Immature natural killer cell (primary cell): ENCODE results near the gene CARTPT. TPM values are rescaled to one million over a fixed set of nuclear protein-coding genes. Genes with fewer than 3 reads are reported as not detected.

ENCODE experiments used
- DNase-seq, 3 donors: peaks; one replicate each; pipeline ENCODE4 v3.0.0; 2022; ENCODE audit warnings: mixed read lengths in 1 of 3
- H3K27ac Mint-ChIP-seq, 6 donors: one replicate each; pipeline ENCODE4 v1.8.0; 2020; ENCODE audit warnings: mixed read lengths in 6 of 6, mild to moderate bottlenecking in 5 of 6, inconsistent platforms in 4 of 6, moderate library complexity in 3 of 6
- H3K27me3 Mint-ChIP-seq, 3 donors: one replicate each; pipeline ENCODE4 v1.8.0; 2020 to 2021; ENCODE audit warnings: low read depth in 3 of 3, mild to moderate bottlenecking in 3 of 3, mixed read lengths in 3 of 3, moderate library complexity in 3 of 3, inconsistent platforms in 1 of 3
- H3K36me3 Mint-ChIP-seq, 3 donors: one replicate each; pipeline ENCODE4 v1.8.0; 2020; ENCODE audit warnings: mixed read lengths in 3 of 3, inconsistent platforms in 2 of 3, mild to moderate bottlenecking in 2 of 3
- H3K4me1 Mint-ChIP-seq, 2 donors: one replicate each; pipeline ENCODE4 v1.8.0; 2020; ENCODE audit warnings: inconsistent platforms in 2 of 2, mild to moderate bottlenecking in 2 of 2, mixed read lengths in 2 of 2, moderate library complexity in 1 of 2
- H3K4me3 Mint-ChIP-seq, 5 donors: one replicate each; pipeline ENCODE4 v1.8.0; 2020; ENCODE audit warnings: mild to moderate bottlenecking in 5 of 5, mixed read lengths in 5 of 5, inconsistent platforms in 3 of 5, moderate library complexity in 3 of 5
- H3K9me3 Mint-ChIP-seq, 6 donors: one replicate each; pipeline ENCODE4 v1.8.0; 2020; ENCODE audit warnings: mild to moderate bottlenecking in 6 of 6, mixed read lengths in 6 of 6, inconsistent platforms in 4 of 6, moderate library complexity in 3 of 6
- polyA plus RNA-seq, 3 donors: library from polyadenylated mRNA; unstranded; fragments of 300-500 nt; fragmentation: Illumina TruSeq; gene quantifications; one replicate each; pipeline ENCODE4 v1.2.3, GENCODE V29; 2021

Gene CARTPT
- polyA plus RNA-seq, 3 donors from 2014 or later = not detected

DNA sequence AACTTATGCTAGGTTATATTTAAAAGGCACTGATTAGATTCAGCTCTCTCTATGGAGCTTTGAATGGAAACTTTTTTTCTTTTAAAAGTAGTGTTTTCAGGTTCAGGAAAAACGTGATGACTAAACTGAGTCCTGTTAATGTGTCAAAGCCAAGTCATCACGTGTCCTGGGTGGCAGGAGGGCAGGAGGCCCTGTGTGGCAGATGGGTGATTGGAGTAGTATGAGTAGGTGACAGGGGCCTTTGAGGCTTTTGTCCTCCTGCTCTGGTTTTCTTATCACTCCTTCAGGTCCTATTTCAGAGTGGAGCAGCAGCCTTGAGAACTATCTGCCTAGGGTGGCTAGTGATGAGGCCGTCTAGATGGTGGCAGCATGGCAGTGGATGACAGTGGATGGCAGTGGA is 17.7 kb upstream of the CARTPT start:
- Mint-ChIP-seq H3K4me1 (peaks cover 8% of the 10 kb centered on the region in 2 donors), H3K27me3 (peaks cover 5 to 8% (median 5%) of the 10 kb centered on the region in 3 donors)

DNA sequence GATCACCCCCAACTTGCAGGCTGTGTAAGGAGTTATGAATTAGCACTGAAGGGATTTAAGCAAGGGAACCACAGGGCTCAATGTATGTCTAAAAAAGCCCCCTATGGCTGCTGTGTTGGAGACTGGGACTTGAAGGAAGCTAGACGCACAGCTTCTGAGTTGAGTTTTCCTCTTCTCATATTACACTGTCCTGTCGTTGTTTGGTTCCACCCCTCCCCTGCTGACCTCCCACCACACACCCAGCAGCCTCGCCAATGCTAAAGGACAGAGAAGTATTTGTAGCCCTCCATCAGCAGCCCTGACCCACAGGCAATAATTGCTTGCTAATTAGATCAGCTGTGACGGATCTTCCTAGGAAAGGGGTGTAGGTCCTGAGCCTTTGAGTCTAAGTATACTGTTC is 15.1 kb upstream of the CARTPT start:
- Mint-ChIP-seq H3K4me1 (no peaks in the 10 kb centered on the region), H3K9me3 (no peaks in the 10 kb centered on the region), H3K36me3 (no peaks in the 10 kb centered on the region), H3K27me3 (peaks cover 0 to 3% (median 2%) of the 10 kb centered on the region in 3 donors), H3K4me3 (no peak overlapping the region), H3K27ac (no peak overlapping the region)
- DNase-seq = no peak

More for the DNA sequence above, 17.7 kb upstream of the CARTPT start:
- Mint-ChIP-seq H3K27ac (no peak overlapping the region), H3K9me3 (peaks cover 0 to 9% (median 1%) of the 10 kb centered on the region in 6 donors), H3K36me3 (peaks cover 0 to 4% (median 3%) of the 10 kb centered on the region in 3 donors), H3K4me3 (no peak overlapping the region)
- no peak for DNase-seq

DNA sequence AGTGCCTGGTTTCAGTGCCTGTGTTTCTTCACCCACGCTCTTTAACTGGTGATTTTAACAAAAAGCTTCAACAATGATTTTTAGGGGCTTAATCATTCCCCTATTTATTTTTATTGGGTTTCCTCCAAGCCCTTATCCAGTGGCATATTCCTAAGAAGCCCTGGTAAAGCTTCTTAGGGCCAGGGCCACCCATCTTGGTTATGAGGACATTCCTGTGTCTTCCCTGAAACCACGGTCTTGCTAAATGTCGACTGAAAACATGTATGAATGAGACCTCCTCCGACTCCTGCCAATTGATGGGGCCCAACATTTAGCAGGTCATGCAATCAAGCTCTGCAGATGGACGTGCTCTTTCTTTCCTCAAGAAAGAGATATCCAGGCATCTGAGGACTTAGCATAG is 13.7 kb upstream of the CARTPT start:
- peaks cover 0 to 3% (median 2%) of the 10 kb centered on the region in 3 donors for H3K27me3 Mint-ChIP-seq
- no peak overlapping the region for H3K4me3 Mint-ChIP-seq
- no peaks in the 10 kb centered on the region for H3K36me3 Mint-ChIP-seq
- H3K9me3 Mint-ChIP-seq = no peaks in the 10 kb centered on the region
- H3K4me1 Mint-ChIP-seq = no peaks in the 10 kb centered on the region
- H3K27ac Mint-ChIP-seq = no peak overlapping the region
- DNase-seq = no peak

DNA sequence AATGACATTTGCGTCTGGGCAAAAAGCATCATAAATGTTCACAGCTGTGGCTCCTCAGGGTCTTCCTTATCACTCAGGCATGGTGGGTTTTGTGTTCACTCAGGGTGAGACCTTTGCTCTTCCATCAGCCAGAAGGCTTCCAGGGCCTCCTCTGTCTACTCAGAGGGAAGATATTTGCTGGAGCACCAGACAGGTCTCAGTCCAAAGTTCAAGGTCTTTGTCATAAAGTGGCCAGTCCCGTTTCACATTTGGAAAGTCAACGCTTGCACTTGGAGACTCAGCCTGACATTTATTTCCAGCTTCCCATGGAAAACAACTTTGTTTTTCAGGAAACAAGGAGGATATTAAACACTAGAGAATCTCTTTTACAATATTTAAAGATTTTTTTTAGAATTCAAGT is 12.2 kb upstream of the CARTPT start:
- H3K4me1 Mint-ChIP-seq = no peaks in the 10 kb centered on the region
- H3K9me3 Mint-ChIP-seq = no peaks in the 10 kb centered on the region
- DNase-seq = no peak
- no peak overlapping the region for H3K27ac Mint-ChIP-seq
- no peak overlapping the region for H3K4me3 Mint-ChIP-seq
- no peaks in the 10 kb centered on the region for H3K36me3 Mint-ChIP-seq
- H3K27me3 Mint-ChIP-seq = peaks cover 2 to 4% (median 3%) of the 10 kb centered on the region in 3 donors

DNA sequence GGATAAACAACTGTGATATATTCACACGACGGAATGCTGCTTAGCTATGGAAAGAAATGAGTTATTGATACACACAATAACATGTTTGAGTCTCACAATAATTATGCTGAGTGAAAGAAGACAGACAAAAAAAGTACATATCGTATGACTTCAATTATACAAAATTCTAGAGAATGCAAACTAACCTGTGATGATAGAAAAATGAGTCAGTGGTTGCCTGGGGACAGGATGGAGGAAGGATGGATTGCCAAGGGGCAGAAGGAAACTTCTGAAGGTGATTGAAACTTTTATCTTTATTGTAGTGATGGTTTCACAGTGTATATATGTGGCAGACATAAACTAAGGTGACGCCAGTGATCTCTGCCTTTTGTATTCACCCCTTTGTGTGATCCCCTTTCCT is 7.5 kb upstream of the CARTPT start:
- Mint-ChIP-seq H3K27ac (no peak overlapping the region), H3K9me3 (peaks cover 0 to 16% (median 0%) of the 10 kb centered on the region in 6 donors), H3K27me3 (peaks cover 1 to 16% (median 7%) of the 10 kb centered on the region in 3 donors), H3K36me3 (no peaks in the 10 kb centered on the region), H3K4me1 (no peaks in the 10 kb centered on the region), H3K4me3 (no peak overlapping the region)
- DNase-seq = no peak

DNA sequence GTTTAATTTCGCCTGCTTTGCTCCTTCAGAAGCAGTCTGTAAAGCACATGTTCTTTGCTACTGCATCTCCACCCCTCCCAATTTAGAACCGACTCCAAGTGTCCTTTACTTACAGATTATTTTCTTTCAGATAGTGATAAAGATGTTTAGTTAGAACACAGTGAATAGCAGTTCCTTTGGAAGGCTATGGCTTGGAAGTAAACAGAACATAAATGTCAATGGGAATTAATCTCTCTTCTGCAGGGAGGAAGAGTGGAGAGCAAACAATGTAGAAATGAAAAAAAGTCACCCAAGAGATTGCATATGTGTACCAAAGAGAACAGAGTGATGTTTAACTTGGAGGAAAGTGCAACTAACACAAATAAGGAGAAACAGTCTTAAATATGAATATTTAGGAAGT is 4.2 kb upstream of the CARTPT start:
- H3K9me3 Mint-ChIP-seq = peaks cover 0 to 21% (median 2%) of the 10 kb centered on the region in 6 donors

DNA sequence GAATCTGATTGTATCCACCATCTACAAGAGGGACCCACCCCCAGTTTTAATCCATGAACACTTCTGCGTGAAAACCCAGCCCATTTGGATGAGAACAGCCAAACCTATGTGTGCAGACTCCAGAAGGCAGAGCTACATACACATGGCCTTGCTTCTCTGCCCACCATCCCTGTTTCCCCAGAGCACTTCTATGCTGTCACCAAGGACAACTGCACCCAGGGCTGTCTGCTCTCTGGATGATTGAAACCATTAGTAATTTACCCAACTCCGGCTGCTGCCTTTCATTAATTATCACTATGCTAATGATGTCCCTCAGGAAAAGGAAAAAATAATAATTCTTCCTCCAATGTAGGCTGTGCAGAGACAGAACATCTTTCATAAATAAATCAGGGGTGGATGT is 8.9 kb downstream of the CARTPT start:
- no peak for DNase-seq
- Mint-ChIP-seq H3K27ac (no peak overlapping the region), H3K4me3 (no peak overlapping the region), H3K4me1 (no peaks in the 10 kb centered on the region), H3K27me3 (peaks cover 4 to 9% (median 7%) of the 10 kb centered on the region in 3 donors), H3K36me3 (no peaks in the 10 kb centered on the region), H3K9me3 (no peaks in the 10 kb centered on the region)

More for the DNA sequence above, 4.2 kb upstream of the CARTPT start:
- Mint-ChIP-seq H3K4me1 (no peaks in the 10 kb centered on the region), H3K27me3 (peaks cover 5 to 39% (median 21%) of the 10 kb centered on the region in 3 donors), H3K4me3 (no peak overlapping the region), H3K36me3 (no peaks in the 10 kb centered on the region), H3K27ac (no peak overlapping the region)
- DNase-seq = no peak

DNA sequence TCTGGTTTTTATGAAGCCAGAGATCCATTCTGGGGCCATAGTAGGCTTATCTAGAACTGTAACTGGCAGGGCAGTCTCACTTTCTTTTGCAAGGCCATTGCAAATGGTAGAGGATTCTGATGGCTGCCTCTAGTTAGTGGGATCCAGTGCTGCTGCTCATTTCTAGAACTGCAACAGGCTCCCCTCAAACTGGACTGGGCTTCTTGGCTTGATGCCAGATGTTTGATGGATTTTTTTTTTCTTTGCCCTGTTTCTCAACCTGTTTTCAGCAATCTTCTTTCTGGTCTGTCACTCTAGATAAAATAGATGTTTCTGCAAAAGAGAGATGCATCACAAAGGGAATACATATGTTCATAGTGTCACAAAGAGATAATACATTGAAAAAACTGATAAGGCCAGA is 11.9 kb downstream of the CARTPT start:
- Mint-ChIP-seq H3K27me3 (peaks cover 1 to 10% (median 7%) of the 10 kb centered on the region in 3 donors), H3K4me1 (no peaks in the 10 kb centered on the region), H3K27ac (no peak overlapping the region), H3K36me3 (no peaks in the 10 kb centered on the region), H3K9me3 (no peaks in the 10 kb centered on the region), H3K4me3 (no peak overlapping the region)
- no peak for DNase-seq

DNA sequence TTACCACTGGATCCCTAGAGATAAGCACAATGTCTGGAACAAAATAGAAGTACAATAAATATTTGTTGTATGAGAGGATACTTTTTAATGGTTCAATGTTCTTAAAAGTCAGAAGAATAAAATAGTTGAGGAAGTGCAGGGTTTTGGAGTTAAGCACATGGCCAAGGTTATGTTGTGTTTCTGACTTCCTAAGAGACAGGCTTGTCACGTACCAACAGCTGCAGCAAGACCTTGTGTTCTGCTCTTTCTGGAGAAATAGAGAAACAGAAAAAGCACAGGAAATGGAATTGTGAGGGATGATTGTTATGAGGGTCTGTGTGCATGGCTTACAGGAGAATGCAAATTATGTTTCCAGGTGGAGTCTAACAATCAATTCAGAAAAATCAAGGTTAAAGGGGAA is 12.9 kb downstream of the CARTPT start:
- Mint-ChIP-seq H3K27me3 (peaks cover 0 to 10% (median 6%) of the 10 kb centered on the region in 3 donors), H3K27ac (no peak overlapping the region), H3K36me3 (no peaks in the 10 kb centered on the region), H3K9me3 (no peaks in the 10 kb centered on the region), H3K4me1 (no peaks in the 10 kb centered on the region), H3K4me3 (no peak overlapping the region)
- DNase-seq = no peak

DNA sequence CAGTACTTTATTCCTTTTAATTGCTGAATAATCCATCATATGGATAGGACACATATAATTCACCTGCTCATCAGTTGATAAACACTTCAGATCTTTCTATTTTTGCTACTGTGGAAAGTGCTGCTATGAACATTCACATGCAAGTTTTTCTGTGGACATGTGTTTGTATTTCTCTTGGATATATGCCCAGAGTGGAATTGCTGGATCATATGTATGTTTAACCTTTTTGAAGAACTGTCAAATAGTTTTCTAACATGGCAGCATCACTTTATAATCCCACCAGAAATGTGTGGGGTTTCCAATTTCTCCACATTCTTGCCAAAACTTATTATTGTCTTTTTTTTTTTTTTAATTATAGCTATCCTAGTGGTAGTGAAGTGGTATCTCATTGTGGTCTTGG is 15.1 kb downstream of the CARTPT start:
- no peaks in the 10 kb centered on the region for H3K4me1 Mint-ChIP-seq
- H3K27me3 Mint-ChIP-seq = peaks cover 0 to 9% (median 0%) of the 10 kb centered on the region in 3 donors
- H3K27ac Mint-ChIP-seq = no peak overlapping the region
- H3K36me3 Mint-ChIP-seq = no peaks in the 10 kb centered on the region
- no peak overlapping the region for H3K4me3 Mint-ChIP-seq
- no peak for DNase-seq
- H3K9me3 Mint-ChIP-seq = no peaks in the 10 kb centered on the region

DNA sequence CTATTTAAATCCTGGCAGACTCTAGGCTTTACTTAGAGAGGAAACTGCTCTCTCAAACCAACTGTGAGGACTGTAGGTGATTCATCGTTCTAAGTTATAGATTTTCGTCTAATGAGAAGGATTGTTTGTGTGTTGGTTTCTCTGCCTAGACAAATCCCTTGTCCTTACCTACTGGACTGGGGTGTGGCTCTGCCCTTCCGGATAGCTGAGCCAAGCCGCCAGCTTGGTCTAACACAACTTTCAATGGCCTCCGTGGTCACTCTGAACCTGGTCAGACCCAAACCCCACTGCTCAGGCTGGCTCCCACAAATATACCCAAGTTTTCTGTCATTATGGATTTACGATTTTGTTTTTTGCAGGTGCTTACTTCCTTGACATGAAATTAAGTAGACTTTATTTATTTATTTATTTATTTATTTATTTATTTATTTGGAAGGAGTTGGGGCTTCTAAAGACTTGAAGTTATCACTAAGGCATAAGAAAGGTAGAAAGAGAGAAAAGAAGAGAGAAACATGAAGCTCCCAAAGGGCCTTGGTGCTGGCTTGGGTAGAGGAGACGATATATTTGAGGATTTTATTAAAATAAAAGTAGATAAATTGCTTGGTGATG is 19.0 kb downstream of the CARTPT start:
- H3K27me3 Mint-ChIP-seq = peaks cover 0 to 9% (median 3%) of the 10 kb centered on the region in 3 donors
- no peaks in the 10 kb centered on the region for H3K36me3 Mint-ChIP-seq
- no peaks in the 10 kb centered on the region for H3K4me1 Mint-ChIP-seq
- H3K4me3 Mint-ChIP-seq = no peak overlapping the region
- H3K9me3 Mint-ChIP-seq = no peaks in the 10 kb centered on the region
- no peak overlapping the region for H3K27ac Mint-ChIP-seq
- no peak for DNase-seq

DNA sequence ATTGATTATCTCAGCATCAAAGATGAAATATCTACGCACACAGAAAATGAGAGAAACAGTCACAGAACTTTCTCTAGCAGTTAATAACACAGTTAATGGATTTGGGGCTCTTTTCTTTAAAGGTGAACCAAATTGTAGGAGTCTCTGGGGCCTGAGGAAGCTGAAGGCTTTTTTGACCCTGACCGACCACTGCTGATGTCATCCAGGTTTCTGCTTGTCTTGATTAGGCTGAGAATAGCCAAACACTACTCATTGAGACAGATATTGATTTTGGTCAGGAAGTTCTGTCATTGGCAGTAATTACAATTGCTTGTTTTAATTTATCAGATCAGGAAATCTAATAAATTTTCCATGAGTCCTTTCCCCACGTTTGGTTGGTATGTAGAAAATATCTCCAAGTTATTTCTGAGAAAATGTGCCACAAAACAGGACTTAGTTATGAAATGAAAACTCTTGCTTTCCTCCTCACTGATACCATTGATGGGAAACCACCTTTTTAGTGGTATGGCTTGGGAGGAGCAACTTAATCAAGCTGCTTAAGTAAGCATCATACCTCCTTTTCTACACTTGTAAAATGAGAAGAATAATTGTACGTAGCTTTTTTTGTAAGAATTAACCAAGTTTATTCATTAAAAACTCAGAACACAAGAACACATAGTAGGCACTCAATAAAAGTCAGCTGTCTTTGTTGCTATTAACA is 19.7 kb downstream of the CARTPT start:
- H3K27me3 Mint-ChIP-seq = peaks cover 0 to 9% (median 3%) of the 10 kb centered on the region in 3 donors
- H3K4me1 Mint-ChIP-seq = no peaks in the 10 kb centered on the region
- DNase-seq = no peak
- no peak overlapping the region for H3K4me3 Mint-ChIP-seq
- no peaks in the 10 kb centered on the region for H3K36me3 Mint-ChIP-seq
- H3K27ac Mint-ChIP-seq = no peak overlapping the region
- no peaks in the 10 kb centered on the region for H3K9me3 Mint-ChIP-seq

DNA sequence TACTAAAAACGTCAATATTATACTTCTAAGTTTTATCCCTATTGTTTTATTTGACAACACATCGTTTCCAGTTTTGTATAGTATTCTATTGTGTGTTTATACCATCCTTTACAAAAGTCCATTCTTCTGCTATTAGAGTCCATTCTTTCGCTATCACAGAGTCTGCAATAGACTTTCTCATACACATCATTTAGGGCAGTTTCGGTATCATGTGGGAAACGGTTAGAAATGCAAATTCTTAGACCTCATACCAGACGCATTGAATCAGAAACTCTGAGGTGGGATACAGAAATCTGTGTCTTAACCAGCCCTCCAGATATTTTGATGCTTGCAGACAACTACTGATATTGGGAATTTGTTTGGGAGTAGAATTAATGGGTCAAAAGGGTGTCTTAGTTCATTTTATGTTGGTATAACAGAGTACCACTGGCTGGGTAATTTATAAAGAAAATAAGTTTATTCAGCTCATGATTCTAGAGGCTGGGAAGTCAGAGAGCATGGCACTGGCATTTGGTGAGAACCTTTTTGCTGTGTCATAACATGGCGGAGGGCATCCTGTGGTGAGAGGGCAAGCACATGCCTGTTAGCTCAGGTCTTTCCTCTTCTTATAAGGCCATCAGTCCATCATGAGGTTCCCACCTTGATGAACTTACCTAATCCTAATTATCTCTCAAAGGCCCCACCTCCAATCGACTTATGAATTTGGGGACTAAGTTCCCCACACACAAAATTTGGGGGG is 21.1 kb downstream of the CARTPT start:
- Mint-ChIP-seq H3K4me3 (no peak overlapping the region), H3K4me1 (no peaks in the 10 kb centered on the region), H3K36me3 (no peaks in the 10 kb centered on the region)

DNA sequence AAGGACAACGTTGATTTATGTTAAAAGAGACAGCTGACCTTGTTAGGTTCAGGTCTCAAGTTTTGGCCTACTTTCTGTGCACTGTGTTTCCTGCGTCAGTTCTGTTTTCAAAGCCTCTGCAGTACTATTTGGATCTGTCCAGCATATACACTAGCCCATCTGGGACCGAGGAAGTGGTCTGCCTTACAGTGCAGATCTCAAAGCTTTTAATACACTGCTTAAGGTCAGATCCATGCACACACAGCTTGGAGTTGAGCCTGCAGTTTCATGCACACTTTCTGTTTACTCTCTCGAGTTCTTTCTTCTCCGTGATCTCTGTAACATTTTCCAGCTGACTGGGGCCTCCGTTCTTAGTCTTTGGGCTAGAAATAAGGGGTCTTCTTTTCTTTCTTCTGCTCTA is 24.1 kb downstream of the CARTPT start:
- Mint-ChIP-seq H3K4me3 (no peak overlapping the region), H3K4me1 (no peaks in the 10 kb centered on the region), H3K27me3 (peaks cover 2 to 5% (median 4%) of the 10 kb centered on the region in 3 donors), H3K9me3 (no peaks in the 10 kb centered on the region), H3K27ac (no peak overlapping the region), H3K36me3 (no peaks in the 10 kb centered on the region)
- DNase-seq = no peak

More for the DNA sequence above, 21.1 kb downstream of the CARTPT start:
- DNase-seq = no peak
- Mint-ChIP-seq H3K27ac (no peak overlapping the region), H3K27me3 (peaks cover 0 to 7% (median 5%) of the 10 kb centered on the region in 3 donors), H3K9me3 (no peaks in the 10 kb centered on the region)
